ENCODE results near the gene PGR.

The PGR gene

GRCh38 chr11:100990931-100991330, 138.7 kb downstream of the PGR start:
- H3K27ac ChIP-seq (ENCODE audit: insufficient read depth, low read length, poor library complexity, severe bottlenecking): no peak overlapping the region
- no peaks in the 10 kb centered on the region for H3K27me3 ChIP-seq (replicated peaks; ENCODE audit: control insufficient read depth, insufficient read depth, low read length, poor library complexity, severe bottlenecking)
- no peak for DNase-seq
- H3K36me3 ChIP-seq (ENCODE audit: control insufficient read depth, insufficient read depth, low read length): no peaks in the 10 kb centered on the region
- no peaks in the 10 kb centered on the region for H3K4me1 ChIP-seq (ENCODE audit: control insufficient read depth, insufficient read depth, low read length, poor library complexity, severe bottlenecking)
- H3K4me3 ChIP-seq (ENCODE audit: insufficient read depth, low read depth, low read length, poor library complexity, severe bottlenecking): no peak overlapping the region
- H3K9me3 ChIP-seq (ENCODE audit: control insufficient read depth, low read length): no peaks in the 10 kb centered on the region

GRCh38 chr11:100984668-100985067, 144.9 kb downstream of the PGR start:
- H3K27ac ChIP-seq (ENCODE audit: insufficient read depth, low read length, poor library complexity, severe bottlenecking): no peak overlapping the region
- DNase-seq: no peak
- no peaks in the 10 kb centered on the region for H3K36me3 ChIP-seq (ENCODE audit: control insufficient read depth, insufficient read depth, low read length)
- no peaks in the 10 kb centered on the region for H3K9me3 ChIP-seq (ENCODE audit: control insufficient read depth, low read length)
- no peak overlapping the region for H3K4me3 ChIP-seq (ENCODE audit: insufficient read depth, low read depth, low read length, poor library complexity, severe bottlenecking)
- H3K4me1 ChIP-seq (ENCODE audit: control insufficient read depth, insufficient read depth, low read length, poor library complexity, severe bottlenecking): no peaks in the 10 kb centered on the region
- H3K27me3 ChIP-seq (replicated peaks; ENCODE audit: control insufficient read depth, insufficient read depth, low read length, poor library complexity, severe bottlenecking): no peaks in the 10 kb centered on the region

GRCh38 chr11:100981196-100981824, 148.3 kb downstream of the PGR start:
- no peaks in the 10 kb centered on the region for H3K9me3 ChIP-seq (ENCODE audit: control insufficient read depth, low read length)
- no peaks in the 10 kb centered on the region for H3K27me3 ChIP-seq (replicated peaks; ENCODE audit: control insufficient read depth, insufficient read depth, low read length, poor library complexity, severe bottlenecking)
- no peaks in the 10 kb centered on the region for H3K4me1 ChIP-seq (ENCODE audit: control insufficient read depth, insufficient read depth, low read length, poor library complexity, severe bottlenecking)
- H3K4me3 ChIP-seq (ENCODE audit: insufficient read depth, low read depth, low read length, poor library complexity, severe bottlenecking): no peak overlapping the region
- DNase-seq: no peak
- H3K36me3 ChIP-seq (ENCODE audit: control insufficient read depth, insufficient read depth, low read length): no peaks in the 10 kb centered on the region
- no peak overlapping the region for H3K27ac ChIP-seq (ENCODE audit: insufficient read depth, low read length, poor library complexity, severe bottlenecking)

- Histone ChIP-seq H3K27me3 (replicated peaks; ENCODE audit: control insufficient read depth, insufficient read depth, low read length, poor library complexity, severe bottlenecking) (no peaks in the 10 kb centered on the region), H3K27ac (ENCODE audit: insufficient read depth, low read length, poor library complexity, severe bottlenecking) (no peak overlapping the region), H3K4me3 (ENCODE audit: insufficient read depth, low read depth, low read length, poor library complexity, severe bottlenecking) (no peak overlapping the region), H3K36me3 (ENCODE audit: control insufficient read depth, insufficient read depth, low read length) (no peaks in the 10 kb centered on the region), H3K4me1 (ENCODE audit: control insufficient read depth, insufficient read depth, low read length, poor library complexity, severe bottlenecking) (no peaks in the 10 kb centered on the region), H3K9me3 (ENCODE audit: control insufficient read depth, low read length) (no peaks in the 10 kb centered on the region)
- DNase-seq: no peak
Observed at GRCh38 chr11:100980156-100980555, 149.5 kb downstream of the PGR start.

Measured in effector memory CD4-positive, alpha-beta T cell (primary cell).